Measurements from ENCODE around the gene ADARB1. TPM values are rescaled to one million over a fixed set of nuclear protein-coding genes. Genes with fewer than 3 reads are reported as not detected.

Gene ADARB1
- total and polyA plus RNA-seq, 2 donors (not counting 1 experiment from before 2014, with no cell fraction given), result 17.1 to 33.3 TPM

- intact Hi-C loops (cut with micrococcal nuclease), result no loop called here
- ChIA-PET CTCF (no interaction called here), POLR2A (no interaction called here)
- Mint-ChIP-seq H3K4me3 (no peak overlapping the region), H3K9me3 (ENCODE audit: insufficient read depth) (no peaks in the 10 kb centered on the region), H3K27ac (no peak overlapping the region), H3K4me1 (no peaks in the 10 kb centered on the region), H3K27me3 (peaks cover 3% of the 10 kb centered on the region)
- Histone ChIP-seq H3K36me3 (replicated peaks in 1 of 2; ENCODE audit: control extremely low read depth in 1 of 2, control insufficient read depth in 1 of 2, extremely low read depth in 1 of 2, insufficient read depth in 2 of 2, low read length in 1 of 2) (peaks cover 0 to 16% of the 10 kb centered on the region in 2 experiments), H3K27me3 (replicated peaks in 1 of 4; ENCODE audit: control extremely low read depth in 1 of 4, control insufficient read depth in 3 of 4, insufficient read depth in 4 of 4, low read length in 3 of 4) (peaks cover 0 to 7% (median 0%) of the 10 kb centered on the region in 4 experiments), H2AFZ (ENCODE audit: insufficient read depth, low read depth, low read length, poor library complexity, severe bottlenecking) (no peak overlapping the region), H3K4me1 (ENCODE audit: control insufficient read depth in 2 of 2, insufficient read depth in 2 of 2, low read length in 2 of 2) (peaks cover 6 to 15% of the 10 kb centered on the region in 2 donors), H4K20me1 (ENCODE audit: control insufficient read depth, insufficient read depth, low read length, poor library complexity, severe bottlenecking) (no peaks in the 10 kb centered on the region), H3K79me2 (ENCODE audit: control insufficient read depth, insufficient read depth, low read length) (no peaks in the 10 kb centered on the region), H3K4me2 (replicated peaks; ENCODE audit: low read depth, low read length, poor library complexity, severe bottlenecking) (no peak overlapping the region), H3K4me3 (ENCODE audit: control extremely low read depth in 1 of 5, extremely low read depth in 1 of 5, insufficient read depth in 1 of 5, low read depth in 2 of 5, low read length in 4 of 5) (no peak overlapping the region), H3K9ac (ENCODE audit: low read length) (no peak overlapping the region), H3K9me3 (ENCODE audit: control extremely low read depth in 1 of 3, control insufficient read depth in 2 of 3, insufficient read depth in 1 of 3, low read length in 2 of 3) (no peaks in the 10 kb centered on the region), H3K27ac (ENCODE audit: low read length in 2 of 2) (no peak overlapping the region)
- no peak for TF ChIP-seq EZH2 (IDR thresholded peaks at IDR 0.05; ENCODE audit: borderline replicate concordance, insufficient read depth, low read depth, low read length, poor library complexity, severe bottlenecking)
- no peak for TF ChIP-seq CTCF (IDR thresholded peaks at IDR 0.05)
- WGBS (ENCODE audit: insufficient coverage), result 69% methylated on average over 4 of the region's 5 CpGs
- DNase-seq (no peak), ATAC-seq (ENCODE audit: low read depth) (no peak)
These were observed 185.9 kb downstream of the ADARB1 start for GRCh38 chr21:45260191-45260825.

GRCh38 chr21:45261093-45261492 lies 186.7 kb downstream of the ADARB1 start:
- Mint-ChIP-seq H3K27me3 (no peaks in the 10 kb centered on the region), H3K4me1 (no peaks in the 10 kb centered on the region), H3K9me3 (ENCODE audit: insufficient read depth) (no peaks in the 10 kb centered on the region), H3K27ac (no peak overlapping the region), H3K4me3 (no peak overlapping the region)
- ChIA-PET CTCF (no interaction called here), POLR2A (no interaction called here)
- H3K36me3 ChIP-seq (replicated peaks in 1 of 2; ENCODE audit: control extremely low read depth in 1 of 2, control insufficient read depth in 1 of 2, extremely low read depth in 1 of 2, insufficient read depth in 2 of 2, low read length in 1 of 2), result peaks cover 0 to 20% of the 10 kb centered on the region in 2 experiments
- 97% methylated on average over 10 of the region's 10 CpGs for WGBS (ENCODE audit: insufficient coverage)
- no peaks in the 10 kb centered on the region for H4K20me1 ChIP-seq (ENCODE audit: control insufficient read depth, insufficient read depth, low read length, poor library complexity, severe bottlenecking)
- no peak for DNase-seq
- no peaks in the 10 kb centered on the region for H3K79me2 ChIP-seq (ENCODE audit: control insufficient read depth, insufficient read depth, low read length)
- TF ChIP-seq EZH2 (IDR thresholded peaks at IDR 0.05; ENCODE audit: borderline replicate concordance, insufficient read depth, low read depth, low read length, poor library complexity, severe bottlenecking), result no peak
- TF ChIP-seq CTCF (IDR thresholded peaks at IDR 0.05), result no peak
- H3K9me3 ChIP-seq (ENCODE audit: control extremely low read depth in 1 of 3, control insufficient read depth in 2 of 3, insufficient read depth in 1 of 3, low read length in 2 of 3), result no peaks in the 10 kb centered on the region
- H3K4me1 ChIP-seq (ENCODE audit: control insufficient read depth in 2 of 2, insufficient read depth in 2 of 2, low read length in 2 of 2), result peaks cover 6 to 11% of the 10 kb centered on the region in 2 donors
- no peak overlapping the region for H3K4me2 ChIP-seq (replicated peaks; ENCODE audit: low read depth, low read length, poor library complexity, severe bottlenecking)
- H2AFZ ChIP-seq (ENCODE audit: insufficient read depth, low read depth, low read length, poor library complexity, severe bottlenecking), result no peak overlapping the region
- intact Hi-C loops (cut with micrococcal nuclease), result no loop called here
- no peak overlapping the region for H3K9ac ChIP-seq (ENCODE audit: low read length)
- no peak overlapping the region for H3K4me3 ChIP-seq (ENCODE audit: control extremely low read depth in 1 of 5, extremely low read depth in 1 of 5, insufficient read depth in 1 of 5, low read depth in 2 of 5, low read length in 4 of 5)
- peaks cover 0 to 6% (median 0%) of the 10 kb centered on the region in 4 experiments for H3K27me3 ChIP-seq (replicated peaks in 1 of 4; ENCODE audit: control extremely low read depth in 1 of 4, control insufficient read depth in 3 of 4, insufficient read depth in 4 of 4, low read length in 3 of 4)
- no peak overlapping the region for H3K27ac ChIP-seq (ENCODE audit: low read length in 2 of 2)
- ATAC-seq (ENCODE audit: low read depth), result no peak

Measured in B cell (primary cell).